ENCODE results near the gene MEPCE. TPM values are rescaled to one million over a fixed set of nuclear protein-coding genes. Genes with fewer than 3 reads are reported as not detected.

The MEPCE gene
- total RNA-seq, 4 donors from 2014 or later: 27.9 to 34.2 (median 30.8) TPM

DNA sequence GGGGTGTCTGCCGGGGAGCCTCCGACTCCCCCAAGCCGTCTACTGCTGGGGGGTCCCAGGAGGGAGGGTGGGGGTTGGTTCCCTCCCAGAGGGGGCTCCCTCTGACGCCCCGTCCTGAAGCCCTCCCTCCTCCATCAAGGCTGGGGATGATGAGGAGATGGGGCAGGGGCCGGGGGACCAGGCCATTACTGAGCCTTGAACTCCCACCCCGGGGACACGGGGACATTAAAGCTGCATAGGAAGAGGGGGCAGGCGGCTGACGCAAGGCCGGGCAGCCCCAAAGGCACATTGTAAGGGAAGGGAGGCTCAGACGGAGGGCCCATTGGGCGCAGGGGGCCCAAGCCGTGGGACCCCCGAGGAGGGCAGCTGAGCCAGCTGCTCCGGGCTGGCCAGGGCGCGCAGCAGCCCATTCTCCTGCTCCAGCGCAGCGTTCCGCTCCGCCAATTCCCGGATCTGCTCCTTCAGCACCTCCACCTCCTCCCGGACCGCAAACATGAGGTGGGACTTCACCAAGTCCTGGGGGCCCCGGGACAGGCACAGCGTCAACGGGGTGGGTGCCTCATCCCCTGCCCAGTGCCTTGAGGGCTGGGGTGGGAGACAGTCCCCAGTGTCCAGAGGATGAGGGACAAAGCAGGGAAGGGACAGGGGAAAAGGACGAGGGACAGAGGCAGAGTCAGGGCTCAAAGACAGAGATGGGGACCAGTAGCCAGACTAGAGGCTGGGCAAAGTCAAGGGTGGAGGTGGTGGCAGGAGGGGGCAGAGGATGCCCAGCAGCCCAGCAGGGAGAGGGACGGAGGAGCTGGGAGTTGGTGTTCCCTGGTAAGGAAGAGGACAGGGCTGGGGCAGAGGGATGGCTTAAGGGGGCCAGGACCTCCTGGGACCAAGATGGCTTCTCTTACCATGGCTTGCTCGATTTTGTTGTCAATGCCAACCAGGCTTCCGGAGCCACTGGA, 37.3 kb downstream of the MEPCE start:
- Histone ChIP-seq H3K27ac (peak overlapping the region in 3 of 4 donors; percentile 60 to 75 (median 64)), H3K4me1 (peaks cover 3 to 74% (median 19%) of the 10 kb centered on the region in 3 donors), H3K4me3 (peak overlapping the region in 1 of 2 donors; percentile 38), H3K9me3 (no peaks in the 10 kb centered on the region), H3K36me3 (peaks cover 0 to 59% of the 10 kb centered on the region in 2 donors), H3K27me3 (no peaks in the 10 kb centered on the region)
- no peak for ATAC-seq
- 56 to 64% methylated on average over 4 to 8 of the region's 32 CpGs for WGBS, 2 donors (ENCODE audit: low coverage in 1 of 2)
- TF ChIP-seq, protein P1, sequence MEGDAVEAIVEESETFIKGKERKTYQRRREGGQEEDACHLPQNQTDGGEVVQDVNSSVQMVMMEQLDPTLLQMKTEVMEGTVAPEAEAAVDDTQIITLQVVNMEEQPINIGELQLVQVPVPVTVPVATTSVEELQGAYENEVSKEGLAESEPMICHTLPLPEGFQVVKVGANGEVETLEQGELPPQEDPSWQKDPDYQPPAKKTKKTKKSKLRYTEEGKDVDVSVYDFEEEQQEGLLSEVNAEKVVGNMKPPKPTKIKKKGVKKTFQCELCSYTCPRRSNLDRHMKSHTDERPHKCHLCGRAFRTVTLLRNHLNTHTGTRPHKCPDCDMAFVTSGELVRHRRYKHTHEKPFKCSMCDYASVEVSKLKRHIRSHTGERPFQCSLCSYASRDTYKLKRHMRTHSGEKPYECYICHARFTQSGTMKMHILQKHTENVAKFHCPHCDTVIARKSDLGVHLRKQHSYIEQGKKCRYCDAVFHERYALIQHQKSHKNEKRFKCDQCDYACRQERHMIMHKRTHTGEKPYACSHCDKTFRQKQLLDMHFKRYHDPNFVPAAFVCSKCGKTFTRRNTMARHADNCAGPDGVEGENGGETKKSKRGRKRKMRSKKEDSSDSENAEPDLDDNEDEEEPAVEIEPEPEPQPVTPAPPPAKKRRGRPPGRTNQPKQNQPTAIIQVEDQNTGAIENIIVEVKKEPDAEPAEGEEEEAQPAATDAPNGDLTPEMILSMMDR (IDR thresholded peaks at IDR 0.05): no peak
- no peak for TF ChIP-seq EP300 (IDR thresholded peaks at IDR 0.05)

DNA sequence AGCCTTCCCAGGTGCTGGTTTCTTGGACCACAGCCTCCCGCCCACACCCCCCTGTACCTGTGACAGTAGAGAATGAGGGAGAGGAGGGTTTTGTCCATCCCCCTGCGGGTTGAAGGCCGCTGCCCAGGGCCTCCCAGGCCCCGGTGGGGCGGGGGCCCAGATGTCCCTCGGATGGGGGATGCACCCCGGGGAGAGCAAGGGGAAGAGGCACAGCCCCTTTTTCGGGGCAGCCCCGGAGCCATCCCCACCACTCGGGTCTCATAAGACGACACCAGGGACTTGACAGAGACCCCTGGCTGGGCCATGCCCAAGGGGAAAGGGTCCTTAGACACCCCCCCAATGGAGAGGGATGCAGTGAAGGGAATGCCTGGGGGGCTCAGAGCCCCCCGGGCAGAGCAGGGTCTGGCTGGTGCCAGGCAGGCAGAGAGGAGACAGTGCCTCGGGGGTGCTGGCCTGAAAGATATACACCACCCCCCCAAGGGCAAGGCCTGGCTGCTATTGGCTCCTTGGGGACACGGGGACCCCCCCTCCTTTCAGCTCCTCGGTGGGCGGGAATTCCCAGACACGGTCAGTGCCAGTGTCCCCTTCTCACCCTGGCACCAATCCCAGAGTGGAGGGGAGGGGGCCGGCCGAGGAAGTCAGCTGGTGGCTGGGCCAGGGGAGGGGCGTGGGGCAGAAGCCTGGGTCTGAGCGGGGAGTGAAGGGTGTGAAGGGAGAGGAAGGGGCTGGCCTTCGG, 38.2 kb downstream of the MEPCE start:
- no peaks in the 10 kb centered on the region for H3K27me3 ChIP-seq
- H3K4me1 ChIP-seq: peaks cover 3 to 83% (median 25%) of the 10 kb centered on the region in 3 donors
- 0% methylated on average over 2 of the region's 22 CpGs; no CpG with 5 or more reads in 1 of the 2 donors for WGBS, 2 donors (ENCODE audit: low coverage in 1 of 2)
- H3K9me3 ChIP-seq: no peaks in the 10 kb centered on the region
- TF ChIP-seq POLR2AphosphoS5 (IDR thresholded peaks at IDR 0.05) (peak; percentile 5), POLR2A (IDR thresholded peaks at IDR 0.05) (no peak), EP300 (IDR thresholded peaks at IDR 0.05) (no peak)
- TF ChIP-seq, protein P1 (IDR thresholded peaks at IDR 0.05): no peak
- ATAC-seq: no peak
- H3K27ac ChIP-seq: peak overlapping the region in 2 of 4 donors; percentile 64 to 75
- H3K36me3 ChIP-seq: peaks cover 0 to 61% of the 10 kb centered on the region in 2 donors
- peak overlapping the region in 1 of 2 donors; percentile 38 for H3K4me3 ChIP-seq

DNA sequence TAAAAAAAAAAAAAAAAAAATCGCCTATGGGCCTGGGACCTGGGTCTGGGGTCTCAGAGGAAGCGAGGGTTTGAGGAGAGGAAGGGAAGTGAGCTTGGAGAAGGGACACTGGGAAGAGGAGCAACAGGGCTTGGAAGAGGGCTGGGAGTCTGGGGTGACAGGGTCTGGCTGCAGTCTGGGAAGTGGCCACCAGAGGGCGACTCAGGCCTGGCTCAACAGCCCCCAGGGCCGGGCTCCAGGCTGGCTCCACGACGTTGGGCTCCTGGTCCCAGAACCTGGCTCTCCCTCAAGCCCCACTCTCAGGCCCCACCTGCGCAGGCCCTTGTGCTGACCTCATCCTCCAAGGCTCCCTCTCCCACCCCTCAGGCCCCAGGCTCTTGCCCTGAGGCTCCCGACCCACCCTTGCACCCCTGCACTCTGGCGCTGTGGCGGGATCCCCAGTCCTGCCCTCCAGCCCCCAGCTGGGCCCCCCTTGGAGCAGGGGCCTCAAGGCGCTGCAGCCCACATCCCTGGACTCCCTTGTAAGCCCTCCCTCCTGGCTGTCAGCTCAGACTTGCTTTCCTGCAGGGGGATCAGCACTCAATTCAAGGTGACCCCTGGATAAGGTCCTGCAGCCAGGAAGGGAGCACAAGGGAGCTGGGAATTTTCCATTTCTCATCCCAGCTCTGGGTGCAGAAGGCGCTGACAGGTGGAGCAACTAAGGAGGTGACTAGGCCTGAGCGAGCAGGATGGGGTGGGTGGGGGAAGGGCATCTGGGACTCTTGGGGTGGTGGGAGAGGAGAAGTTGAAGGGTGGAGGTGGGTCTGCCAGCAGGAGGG, 39.8 kb downstream of the MEPCE start:
- Histone ChIP-seq H3K27ac (peak overlapping the region in 3 of 4 donors; percentile 42 to 74 (median 67)), H3K4me1 (peaks cover 3 to 92% (median 33%) of the 10 kb centered on the region in 3 donors), H3K9me3 (no peaks in the 10 kb centered on the region), H3K4me3 (no peak overlapping the region), H3K27me3 (no peaks in the 10 kb centered on the region), H3K36me3 (peaks cover 0 to 71% of the 10 kb centered on the region in 2 donors)
- ATAC-seq: peak; percentile 82
- WGBS, 2 donors (ENCODE audit: low coverage in 1 of 2): 0 to 7% methylated on average over 2 to 8 of the region's 13 CpGs
- peak; percentile 5 for TF ChIP-seq POLR2AphosphoS5 (IDR thresholded peaks at IDR 0.05)
- no peak for TF ChIP-seq POLR2A (IDR thresholded peaks at IDR 0.05)
- TF ChIP-seq, protein P1 (IDR thresholded peaks at IDR 0.05): peak in 3 of 4 experiments; percentile 94 to 99 (median 99)
- no peak for TF ChIP-seq EP300 (IDR thresholded peaks at IDR 0.05)

DNA sequence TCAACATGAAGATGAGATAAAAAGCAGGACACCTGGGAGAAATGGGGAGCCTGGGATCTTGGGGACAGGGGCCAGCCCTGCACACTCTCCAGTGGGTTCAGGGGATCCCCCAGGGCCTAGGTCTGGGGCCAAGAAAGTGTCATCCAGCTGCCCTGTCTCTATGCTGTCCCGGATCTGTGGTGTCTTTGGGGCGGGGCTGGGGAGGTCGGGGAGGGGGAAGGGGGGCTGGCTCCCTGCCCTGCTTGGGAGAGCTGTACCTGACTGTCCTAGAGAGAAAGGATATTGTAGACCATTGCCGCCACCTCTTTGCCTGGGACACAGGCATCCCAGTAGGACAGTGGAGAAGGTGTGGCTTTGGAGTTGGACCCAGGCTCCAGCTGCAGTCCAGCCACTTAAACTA, 41.4 kb downstream of the MEPCE start:
- 100% methylated on average over 1 of the region's 4 CpGs; no CpG with 5 or more reads in 1 of the 2 donors for WGBS, 2 donors (ENCODE audit: low coverage in 1 of 2)
- Histone ChIP-seq H3K4me1 (peaks cover 3 to 96% (median 41%) of the 10 kb centered on the region in 3 donors), H3K9me3 (no peaks in the 10 kb centered on the region), H3K27me3 (no peaks in the 10 kb centered on the region), H3K27ac (peak overlapping the region in 1 of 4 donors; percentile 68), H3K4me3 (no peak overlapping the region), H3K36me3 (peaks cover 0 to 77% of the 10 kb centered on the region in 2 donors)
- TF ChIP-seq POLR2A (IDR thresholded peaks at IDR 0.05): no peak
- TF ChIP-seq, protein P1 (IDR thresholded peaks at IDR 0.05): no peak
- no peak for TF ChIP-seq EP300 (IDR thresholded peaks at IDR 0.05)
- TF ChIP-seq POLR2AphosphoS5 (IDR thresholded peaks at IDR 0.05): no peak
- ATAC-seq: no peak

All from gastroesophageal sphincter (tissue), 4 donors.